Dermis microvascular lymphatic vessel endothelial cell (primary cell): ENCODE measurements around the gene TMEM44. TPM values are rescaled to one million over a fixed set of nuclear protein-coding genes. Genes with fewer than 3 reads are reported as not detected.
A peak's percentile ranks its signal among the peaks of the same experiment; 100 is the strongest.

Experiments used
- DNase-seq, 2 donors: peaks; one replicate each; pipeline versions ENCODE4 v3.0.0 to v3.0.0-alpha.2; 2010; ENCODE audit warnings: low read depth in 2 of 2
- total RNA-seq: library from RNA; depleted of rRNA; stranded (reverse); fragments of >200 nt; gene quantifications from 2 replicates; pipeline ENCODE4 v1.2.1, GENCODE V29; 2014

TMEM44 gene, protein sequence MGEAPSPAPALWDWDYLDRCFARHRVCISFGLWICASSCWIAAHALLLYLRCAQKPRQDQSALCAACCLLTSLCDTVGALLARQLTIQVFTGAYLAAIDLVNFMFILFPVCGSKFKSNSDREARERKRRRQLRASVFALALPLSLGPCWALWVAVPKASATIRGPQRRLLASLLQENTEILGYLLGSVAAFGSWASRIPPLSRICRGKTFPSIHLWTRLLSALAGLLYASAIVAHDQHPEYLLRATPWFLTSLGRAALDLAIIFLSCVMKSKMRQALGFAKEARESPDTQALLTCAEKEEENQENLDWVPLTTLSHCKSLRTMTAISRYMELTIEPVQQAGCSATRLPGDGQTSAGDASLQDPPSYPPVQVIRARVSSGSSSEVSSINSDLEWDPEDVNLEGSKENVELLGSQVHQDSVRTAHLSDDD
- 27.0 and 42.1 TPM in 2 replicates for total RNA-seq

DNA sequence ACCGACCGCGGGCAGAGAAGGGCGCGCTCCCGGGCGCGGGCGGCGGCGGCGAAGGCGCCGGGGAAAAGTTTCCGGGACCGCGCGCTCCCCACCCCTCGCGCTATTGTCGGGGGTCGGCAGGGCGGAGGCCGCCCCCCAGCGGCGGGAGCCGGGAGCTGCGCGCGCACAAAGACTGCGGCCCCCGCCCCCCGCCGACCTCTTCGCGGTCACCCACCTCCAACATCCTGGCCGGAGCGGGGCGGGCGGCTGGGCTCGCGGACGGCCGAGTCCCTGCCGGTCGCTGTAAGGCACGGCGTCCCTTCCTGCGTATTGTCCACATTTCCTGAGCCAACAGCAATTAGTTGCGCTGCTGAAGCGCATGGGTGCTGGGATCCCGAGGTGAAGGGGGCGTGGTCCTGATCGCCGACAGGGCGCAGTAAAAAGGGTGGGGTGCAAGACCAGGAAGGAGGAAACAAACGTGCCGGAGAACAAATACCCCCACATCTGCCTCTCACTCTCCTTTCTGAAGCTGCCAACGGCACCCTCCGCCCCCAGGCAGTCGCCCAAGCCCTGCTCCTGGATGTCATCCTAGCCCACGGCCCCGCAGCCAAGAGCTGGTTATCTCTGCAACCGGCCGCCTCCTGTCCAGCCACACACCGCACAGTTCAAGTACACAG is at the start of gene TMEM44:
Gene TMEM44 (minus strand): TSS at position 71 of the 656 bp plus-strand sequence. CDS start 204 bp downstream, outside the sequence.
- peak; percentile 82 to 90 for DNase-seq

GRCh38 chr3:194682694-194683310 is 49.6 kb upstream of the TMEM44 start:
- DNase-seq: peak; percentile 88 to 90

- DNase-seq: no peak
Measured at GRCh38 chr3:194682189-194682693, 49.0 kb upstream of the TMEM44 start.

DNA sequence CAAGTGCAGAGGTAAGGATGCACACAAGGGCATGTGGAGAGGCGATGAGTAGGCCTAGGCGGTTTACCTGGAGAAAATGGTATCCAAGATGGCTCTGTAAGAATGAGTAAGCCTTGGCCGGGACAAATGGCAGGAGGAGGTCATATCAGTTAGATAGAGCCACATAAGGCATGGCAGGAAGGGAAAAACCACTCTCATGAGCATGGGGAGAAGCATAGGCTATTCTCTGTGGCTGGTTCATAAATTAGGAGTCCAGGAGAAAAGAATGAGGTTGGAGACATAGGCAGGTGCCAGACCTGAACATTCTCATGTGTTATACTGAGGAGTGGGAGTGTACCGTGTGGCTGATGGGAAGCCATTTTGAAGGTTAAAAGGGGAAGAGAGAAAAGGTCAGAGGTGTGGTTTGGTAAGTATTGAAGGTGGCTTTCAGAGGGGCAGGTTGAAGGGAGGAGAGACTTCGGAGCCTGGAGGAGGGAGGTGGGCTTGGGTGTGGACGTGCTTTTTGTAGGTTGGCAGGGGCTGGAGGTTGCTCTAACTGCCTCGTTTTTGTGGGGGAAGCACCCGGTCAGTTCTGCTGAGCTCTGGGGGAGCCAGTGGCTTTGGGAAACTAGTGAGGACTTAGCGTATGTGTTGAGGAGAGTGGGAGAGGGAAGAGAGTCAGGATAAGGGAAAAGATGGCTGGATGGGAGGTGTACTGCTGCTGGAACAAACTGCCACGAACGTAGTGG is 47.8 kb upstream of the TMEM44 start:
- no peak for DNase-seq

- DNase-seq: no peak
Measured at GRCh38 chr3:194676471-194676870, 43.3 kb upstream of the TMEM44 start.

DNA sequence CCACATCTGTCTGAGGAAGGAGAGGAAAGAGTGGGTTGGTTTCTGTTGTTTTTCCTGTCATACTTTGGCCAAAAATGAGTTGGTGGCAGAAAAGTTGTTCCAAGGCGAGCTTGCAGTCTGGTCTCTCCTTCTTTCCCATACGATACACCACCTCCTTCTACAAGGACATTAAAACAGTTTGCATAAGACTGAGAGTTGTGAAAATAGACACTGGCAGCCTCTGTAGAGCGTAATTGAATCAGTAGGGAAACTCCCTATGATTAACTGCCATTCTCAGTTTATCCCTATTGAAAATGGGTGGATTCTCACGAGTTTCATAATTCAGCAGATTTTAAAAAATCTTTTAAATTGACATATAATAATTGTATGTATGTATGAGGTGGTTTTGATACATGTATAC is 42.5 kb upstream of the TMEM44 start:
- no peak for DNase-seq

GRCh38 chr3:194675081-194675640 is 41.9 kb upstream of the TMEM44 start:
- DNase-seq: no peak

DNA sequence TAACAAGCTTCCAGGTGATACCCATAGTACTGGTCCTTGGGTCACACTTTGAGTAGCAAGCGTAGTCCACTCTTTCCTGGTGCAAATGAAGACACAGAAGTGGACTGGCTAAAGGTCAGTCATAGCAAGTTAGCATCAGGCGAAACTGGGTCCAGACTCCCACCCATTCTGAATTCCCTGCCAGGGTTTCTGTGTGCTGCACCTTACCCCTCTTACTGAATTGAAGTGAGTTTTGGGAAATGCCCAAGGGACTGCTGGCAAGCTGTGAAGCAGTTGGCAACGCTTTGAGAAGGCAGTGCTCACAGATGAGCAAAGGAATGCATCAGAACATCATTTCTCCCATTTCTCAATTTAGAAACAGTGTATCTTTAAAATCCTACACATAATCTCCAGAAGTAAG is 40.5 kb upstream of the TMEM44 start:
- no peak for DNase-seq

GRCh38 chr3:194672876-194673275 is 39.7 kb upstream of the TMEM44 start:
- peak in 1 of 2 donors; percentile 52 for DNase-seq

GRCh38 chr3:194671900-194672808 is 38.9 kb upstream of the TMEM44 start, which contains the start of gene LSG1:
Gene LSG1 (minus strand): TSS chr3:194672191. CDS start chr3:194672162, 29 bp downstream.
- DNase-seq: peak; percentile 96

GRCh38 chr3:194671511-194671899 is 38.3 kb upstream of the TMEM44 start:
- DNase-seq: peak; percentile 20 to 52

GRCh38 chr3:194667363-194667762 is 34.1 kb upstream of the TMEM44 start:
- DNase-seq: peak in 1 of 2 donors; percentile 18

DNA sequence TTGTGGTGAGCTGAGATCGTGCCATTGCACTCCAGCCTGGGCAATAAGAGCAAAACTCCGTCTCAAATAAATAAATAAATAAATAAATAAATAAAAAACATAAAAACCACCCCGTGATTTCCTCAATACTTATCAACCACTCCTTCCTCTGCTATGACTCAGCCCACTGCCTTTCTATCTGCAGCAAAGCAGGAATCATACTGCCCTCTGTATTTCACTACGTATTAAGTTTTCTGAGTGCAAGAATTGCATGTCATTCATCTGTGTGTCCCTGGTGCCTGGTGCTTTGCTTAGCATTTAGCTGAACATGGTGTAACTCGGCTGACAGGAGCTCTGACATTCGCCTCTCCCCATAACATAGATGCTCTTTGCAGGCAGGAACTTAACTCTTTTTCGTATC is 31.6 kb upstream of the TMEM44 start:
- DNase-seq: peak in 1 of 2 donors; percentile 87

- no peak for DNase-seq
Measured at GRCh38 chr3:194661946-194662345, 28.7 kb upstream of the TMEM44 start.

GRCh38 chr3:194661374-194661773 is 28.2 kb upstream of the TMEM44 start:
- peak in 1 of 2 donors; percentile 80 for DNase-seq

GRCh38 chr3:194659778-194660177 is 26.6 kb upstream of the TMEM44 start:
- DNase-seq: no peak

DNA sequence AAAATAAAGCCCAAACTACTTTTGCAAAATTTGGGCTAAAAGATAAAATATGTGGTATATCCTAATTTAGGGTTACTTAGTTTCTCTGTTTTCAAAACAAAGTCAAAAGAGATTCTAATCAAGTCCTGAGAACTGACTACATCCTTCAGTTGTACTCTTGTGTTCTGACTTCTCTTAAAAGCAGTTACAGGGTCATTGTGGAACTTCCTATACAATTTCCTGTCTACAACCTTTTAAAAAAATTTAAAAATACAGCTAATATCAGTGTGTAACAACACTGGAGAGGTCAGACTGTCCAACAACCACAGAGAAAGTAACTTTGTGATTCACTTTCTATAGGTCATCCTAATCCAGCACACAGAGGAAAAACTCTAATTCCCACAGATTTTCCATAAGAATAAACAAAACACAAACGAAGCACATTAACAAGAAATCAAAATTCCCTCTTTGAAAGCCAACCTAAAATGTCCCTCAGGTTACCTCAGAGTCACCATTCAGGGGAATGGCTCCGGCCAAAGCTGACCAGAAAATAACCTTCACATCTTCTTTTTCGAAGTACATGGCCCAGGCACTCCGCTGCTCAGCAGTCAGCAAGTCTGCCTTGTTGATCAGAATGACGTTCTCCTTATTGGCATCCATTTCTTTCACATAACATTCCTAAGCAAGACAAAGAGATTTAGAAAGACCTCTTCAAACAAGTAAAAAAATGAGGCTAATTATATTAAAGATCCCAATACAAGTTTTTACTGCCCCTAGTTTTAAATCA is 25.4 kb upstream of the TMEM44 start:
- peak in 1 of 2 donors; percentile 83 for DNase-seq

DNA sequence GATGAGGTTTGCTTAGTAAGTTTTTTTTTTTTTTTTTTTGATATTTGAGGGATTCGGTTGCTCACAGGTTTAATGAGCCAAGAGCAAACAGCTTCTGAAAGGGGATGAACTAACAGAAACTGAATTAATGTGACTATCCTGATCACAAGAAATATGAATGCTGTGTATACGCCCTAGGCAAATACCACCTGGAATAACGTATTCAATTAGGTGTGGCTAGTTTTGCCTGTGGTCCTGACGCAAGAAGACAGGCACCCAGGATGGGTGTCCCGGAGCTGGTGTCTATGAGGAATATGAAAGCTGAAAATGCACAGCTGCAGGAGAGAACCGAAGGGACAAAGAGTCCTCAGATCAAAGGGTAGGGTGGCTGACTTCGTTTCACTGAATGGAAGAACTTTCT is 24.2 kb upstream of the TMEM44 start:
- no peak for DNase-seq

DNA sequence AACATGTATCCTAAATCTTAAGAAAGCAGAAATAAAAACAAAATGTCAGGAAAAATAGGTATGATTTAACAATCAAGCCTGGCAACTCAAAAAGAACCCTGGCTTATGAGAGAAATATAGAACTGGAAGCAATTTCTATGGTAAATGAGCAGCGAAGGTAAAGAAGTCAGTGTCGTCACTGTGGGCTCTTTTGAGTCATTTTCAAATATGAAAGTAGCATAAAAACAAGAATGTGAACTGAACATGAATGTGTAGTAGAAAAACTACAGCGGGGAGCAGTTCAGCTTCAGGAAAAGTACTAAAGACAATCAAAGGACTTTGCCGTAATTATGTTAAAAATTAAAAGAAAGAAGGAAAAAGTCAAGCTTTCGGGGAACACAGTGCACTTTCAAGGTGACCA is 21.2 kb upstream of the TMEM44 start:
- no peak for DNase-seq
